ENCODE results near the gene NSD1.
"Not testable (repeated sequence)": the region's sequence is repeated elsewhere in the genome, so short reads cannot be mapped to it uniquely, and the experiment has no call there.

NSD1 gene

GRCh38 chr5:177339107-177339638, 205.6 kb downstream of the NSD1 start:
- no peak for TF ChIP-seq CTCF (IDR thresholded peaks at IDR 0.05; ENCODE audit: extremely low read depth, insufficient read depth, missing control alignments)
- in situ Hi-C loops (cut with MboI; ENCODE audit: low pct_unique_long_range_greater_than_20kb, low sequenced_read_pairs, unreplicated experiment), result no loop called here
- no peak for DNase-seq (ENCODE audit: low spot score)

GRCh38 chr5:177343000-177343399, 209.4 kb downstream of the NSD1 start:
- DNase-seq (ENCODE audit: low spot score); in situ Hi-C loops (cut with MboI; ENCODE audit: low pct_unique_long_range_greater_than_20kb, low sequenced_read_pairs, unreplicated experiment): not testable (repeated sequence)

GRCh38 chr5:177343777-177344176, 210.2 kb downstream of the NSD1 start:
- no peak for TF ChIP-seq CTCF (IDR thresholded peaks at IDR 0.05; ENCODE audit: extremely low read depth, insufficient read depth, missing control alignments)
- in situ Hi-C loops (cut with MboI; ENCODE audit: low pct_unique_long_range_greater_than_20kb, low sequenced_read_pairs, unreplicated experiment), result no loop called here

GRCh38 chr5:177344891-177345290, 211.3 kb downstream of the NSD1 start:
- in situ Hi-C loops (cut with MboI; ENCODE audit: low pct_unique_long_range_greater_than_20kb, low sequenced_read_pairs, unreplicated experiment), result no loop called here
- no peak for DNase-seq (ENCODE audit: low spot score)
- no peak for TF ChIP-seq CTCF (IDR thresholded peaks at IDR 0.05; ENCODE audit: extremely low read depth, insufficient read depth, missing control alignments)

More at GRCh38 chr5:177343777-177344176, 210.2 kb downstream of the NSD1 start:
- DNase-seq (ENCODE audit: low spot score), result no peak

GRCh38 chr5:177346820-177347219, 213.2 kb downstream of the NSD1 start:
- no peak for DNase-seq (ENCODE audit: low spot score)
- in situ Hi-C loops (cut with MboI; ENCODE audit: low pct_unique_long_range_greater_than_20kb, low sequenced_read_pairs, unreplicated experiment), result no loop called here
- TF ChIP-seq CTCF (IDR thresholded peaks at IDR 0.05; ENCODE audit: extremely low read depth, insufficient read depth, missing control alignments), result no peak

- in situ Hi-C loops (cut with MboI; ENCODE audit: low pct_unique_long_range_greater_than_20kb, low sequenced_read_pairs, unreplicated experiment), result no loop called here
Measured at GRCh38 chr5:177347699-177348098, 214.1 kb downstream of the NSD1 start.

GRCh38 chr5:177349362-177349647, 215.7 kb downstream of the NSD1 start:
- in situ Hi-C loops (cut with MboI; ENCODE audit: low pct_unique_long_range_greater_than_20kb, low sequenced_read_pairs, unreplicated experiment), result no loop called here
- DNase-seq (ENCODE audit: low spot score), result no peak
- TF ChIP-seq CTCF (IDR thresholded peaks at IDR 0.05; ENCODE audit: extremely low read depth, insufficient read depth, missing control alignments), result no peak

More at GRCh38 chr5:177347699-177348098, 214.1 kb downstream of the NSD1 start:
- no peak for TF ChIP-seq CTCF (IDR thresholded peaks at IDR 0.05; ENCODE audit: extremely low read depth, insufficient read depth, missing control alignments)
- no peak for DNase-seq (ENCODE audit: low spot score)

All from GM13977 (cell line).